Testis (tissue), 3 donors: ENCODE measurements around the gene SNX30. TPM values are rescaled to one million over a fixed set of nuclear protein-coding genes. Genes with fewer than 3 reads are reported as not detected.

Source experiments
- DNase-seq: peaks from one replicate; pipeline ENCODE4 v3.0.0-alpha.2; 2019
- H3K27ac ChIP-seq, 2 donors: fragments of 200-600 bp; sonication (generic); one replicate each; pipeline ENCODE4 v1.5.1; 2019
- H3K27me3 ChIP-seq: fragments of 200-600 bp; sonication (generic); one replicate; pipeline ENCODE4 v1.5.1; 2019
- H3K36me3 ChIP-seq: fragments of 200-600 bp; sonication (generic); one replicate; pipeline ENCODE4 v1.5.1; 2017; ENCODE audit warnings: low read depth; ENCODE audit errors: missing control alignments
- H3K4me1 ChIP-seq: fragments of 200-600 bp; sonication (generic); one replicate; pipeline ENCODE4 v1.5.1; 2019
- H3K4me3 ChIP-seq, 2 donors: fragments of 200-600 bp; sonication (generic); one replicate each; pipeline ENCODE4 v1.5.1; 2017 to 2019
- H3K9me3 ChIP-seq: fragments of 200-600 bp; sonication (generic); one replicate; pipeline ENCODE4 v1.5.1; 2017
- POLR2A ChIP-seq: fragments of 450-650 bp; IDR thresholded peaks from one replicate; pipeline ENCODE4 v1.6.1; 2017; ENCODE audit warnings: antibody characterized with exemption, mild to moderate bottlenecking, moderate library complexity
- WGBS, 2 donors: methylation state at CpG; one replicate each; pipeline ENCODE4 v1.1.5; 2018; 5-methylcytosine and 5-hydroxymethylcytosine counted together
- intact Hi-C: fragments of 100-400 bp; cut with DNase I; formaldehyde crosslinking; loops from one replicate; pipeline ENCODE4 v1.15.1; 2023; ENCODE audit warnings: low total_unique reads
- polyA plus RNA-seq: library from polyadenylated mRNA; stranded (reverse); fragments of 350-450 nt; fragmentation: Illumina TruSeq; extraction: RNeasy Lipid Tissue Mini Kit (QIAGEN cat#74804); gene quantifications from one replicate; pipeline ENCODE4 v1.2.3, GENCODE V29; 2014; ENCODE audit warnings: low read depth, low replicate concordance; ENCODE audit not compliant: insufficient read depth
- total RNA-seq, 2 donors: library from RNA; depleted of rRNA; stranded (reverse); fragments of >200 nt; gene quantifications; one replicate each; pipeline ENCODE4 v1.2.3, GENCODE V29; 2016
- TF ChIP-seq, protein P1 (sequence below), 3 experiments: fragments of 450-650 bp in 2 of 3; fragments of 200-600 bp in 1 of 3; sonication (generic) in 1 of 3; IDR thresholded peaks; one replicate each; pipeline ENCODE4 v1.5.1; 2016 to 2019; ENCODE audit warnings: antibody characterized with exemption in 3 of 3, mild to moderate bottlenecking in 2 of 3, moderate library complexity in 1 of 3

Gene SNX30
- total and polyA plus RNA-seq, 3 donors from 2014 or later: 26.3 to 34.2 (median 34.1) TPM

GRCh38 chr9:112712678-112713077 is 37.9 kb upstream of the SNX30 start:
- WGBS, 2 donors: 99 to 100% methylated on average over 3 of the region's 3 CpGs
- H3K36me3 ChIP-seq: no peaks in the 10 kb centered on the region
- TF ChIP-seq, protein P1, sequence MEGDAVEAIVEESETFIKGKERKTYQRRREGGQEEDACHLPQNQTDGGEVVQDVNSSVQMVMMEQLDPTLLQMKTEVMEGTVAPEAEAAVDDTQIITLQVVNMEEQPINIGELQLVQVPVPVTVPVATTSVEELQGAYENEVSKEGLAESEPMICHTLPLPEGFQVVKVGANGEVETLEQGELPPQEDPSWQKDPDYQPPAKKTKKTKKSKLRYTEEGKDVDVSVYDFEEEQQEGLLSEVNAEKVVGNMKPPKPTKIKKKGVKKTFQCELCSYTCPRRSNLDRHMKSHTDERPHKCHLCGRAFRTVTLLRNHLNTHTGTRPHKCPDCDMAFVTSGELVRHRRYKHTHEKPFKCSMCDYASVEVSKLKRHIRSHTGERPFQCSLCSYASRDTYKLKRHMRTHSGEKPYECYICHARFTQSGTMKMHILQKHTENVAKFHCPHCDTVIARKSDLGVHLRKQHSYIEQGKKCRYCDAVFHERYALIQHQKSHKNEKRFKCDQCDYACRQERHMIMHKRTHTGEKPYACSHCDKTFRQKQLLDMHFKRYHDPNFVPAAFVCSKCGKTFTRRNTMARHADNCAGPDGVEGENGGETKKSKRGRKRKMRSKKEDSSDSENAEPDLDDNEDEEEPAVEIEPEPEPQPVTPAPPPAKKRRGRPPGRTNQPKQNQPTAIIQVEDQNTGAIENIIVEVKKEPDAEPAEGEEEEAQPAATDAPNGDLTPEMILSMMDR (IDR thresholded peaks at IDR 0.05): no peak
- TF ChIP-seq POLR2A: no peak
- no peaks in the 10 kb centered on the region for H3K4me1 ChIP-seq
- no peak overlapping the region for H3K27ac ChIP-seq
- H3K27me3 ChIP-seq: no peaks in the 10 kb centered on the region
- no peak for DNase-seq
- no peak overlapping the region for H3K4me3 ChIP-seq
- intact Hi-C loops: no loop called here
- no peaks in the 10 kb centered on the region for H3K9me3 ChIP-seq

DNA sequence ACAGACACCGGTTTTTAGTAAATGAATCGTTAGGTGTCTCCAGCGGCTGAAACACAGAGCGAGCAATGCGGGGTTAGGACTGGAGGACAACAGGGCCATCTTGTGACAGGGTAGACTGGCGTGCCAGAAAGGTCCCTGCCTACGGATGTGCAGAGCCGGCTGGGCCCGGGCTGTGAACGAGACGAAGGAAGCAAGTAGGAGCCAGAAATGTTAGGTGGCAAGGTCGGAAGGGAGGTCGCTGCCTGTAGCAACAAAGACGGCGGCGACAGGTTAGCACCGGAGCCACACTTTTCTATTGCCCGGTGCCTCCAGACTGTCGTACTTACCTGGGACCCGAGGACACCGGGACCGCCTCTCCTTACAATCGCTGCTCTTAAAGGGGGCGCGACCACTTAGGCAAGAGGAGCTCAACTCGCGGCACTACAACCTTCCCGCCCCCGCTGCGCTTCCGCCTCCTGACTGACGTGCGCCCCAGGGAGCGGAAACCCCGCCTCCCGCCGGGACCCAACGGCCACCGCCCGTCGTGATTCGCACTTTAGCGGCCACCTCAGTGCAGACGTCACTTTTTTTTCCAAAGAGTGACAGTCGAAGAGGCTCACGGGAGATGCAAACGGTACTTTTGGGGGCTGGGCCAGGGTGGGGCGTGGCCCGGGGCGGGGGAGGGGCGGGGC is 32.8 kb upstream of the SNX30 start, which contains the start of gene INIP:
Gene INIP, minus strand, starts transcription at position 457 of the 671 bp plus-strand sequence. CDS start 1,632 bp downstream, outside the sequence.
- Histone ChIP-seq H3K9me3 (no peaks in the 10 kb centered on the region), H3K27me3 (no peaks in the 10 kb centered on the region), H3K36me3 (no peaks in the 10 kb centered on the region), H3K4me1 (no peaks in the 10 kb centered on the region), H3K4me3 (peak within 1 kb of the TSS; percentile 84 to 85), H3K27ac (peak within 1 kb of the TSS; percentile 82 to 91)
- intact Hi-C loops: no loop called here
- TF ChIP-seq POLR2A: peak; percentile 52
- TF ChIP-seq, protein P1 (IDR thresholded peaks at IDR 0.05): no peak
- DNase-seq: peak; percentile 97
- WGBS, 2 donors: 0 to 1% methylated on average over 33 to 50 of the region's 51 CpGs

DNA sequence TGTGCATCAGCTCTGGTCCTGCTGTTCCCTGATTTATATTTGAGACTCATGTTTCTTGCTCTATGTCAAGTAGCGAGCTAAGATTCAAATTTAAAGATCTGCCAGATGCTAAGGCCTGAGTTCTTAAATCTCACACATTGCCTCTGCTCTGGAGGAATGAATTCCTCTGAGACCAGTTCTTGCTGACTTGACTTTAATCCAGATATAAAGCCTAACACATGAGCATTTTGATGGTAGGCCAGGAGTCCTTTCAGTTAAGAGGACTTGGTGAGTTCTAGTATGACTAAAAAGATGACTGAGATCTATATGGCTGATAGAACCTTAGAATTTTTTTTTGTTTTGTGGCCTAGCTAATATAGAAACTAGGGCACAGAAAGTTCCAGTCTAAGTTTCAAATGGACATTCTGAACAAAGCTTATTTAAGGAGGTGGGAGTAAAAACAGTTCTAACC is 31.3 kb upstream of the SNX30 start:
- no peaks in the 10 kb centered on the region for H3K27me3 ChIP-seq
- no peak for TF ChIP-seq POLR2A
- TF ChIP-seq, protein P1 (IDR thresholded peaks at IDR 0.05): no peak
- no peaks in the 10 kb centered on the region for H3K36me3 ChIP-seq
- no peaks in the 10 kb centered on the region for H3K9me3 ChIP-seq
- intact Hi-C loops: no loop called here
- H3K27ac ChIP-seq: peak overlapping the region in 1 of 2 donors; percentile 91
- no peak for DNase-seq
- WGBS, 2 donors: 35 to 65% methylated on average over 1 of the region's 1 CpG
- H3K4me3 ChIP-seq: no peak overlapping the region
- no peaks in the 10 kb centered on the region for H3K4me1 ChIP-seq

DNA sequence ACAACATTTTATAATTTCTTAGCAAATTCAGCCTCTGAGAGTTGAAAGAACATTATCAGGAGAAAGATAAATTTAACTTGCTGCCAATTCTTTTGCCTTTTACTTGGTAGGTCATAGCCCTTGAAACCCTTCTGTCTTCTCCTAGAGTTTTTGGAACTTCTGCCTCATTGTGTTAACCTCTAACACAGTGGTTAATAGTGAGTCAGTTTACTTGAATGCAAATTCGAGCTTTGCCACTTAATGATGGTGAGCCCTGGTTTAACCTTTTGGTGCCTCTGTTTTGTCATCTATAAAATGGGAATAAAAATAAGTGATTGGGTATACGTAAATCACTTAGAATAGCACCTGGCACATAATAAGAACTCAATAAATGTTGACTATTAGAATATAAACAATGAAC is 30.9 kb upstream of the SNX30 start:
- Histone ChIP-seq H3K9me3 (no peaks in the 10 kb centered on the region), H3K4me3 (no peak overlapping the region), H3K36me3 (no peaks in the 10 kb centered on the region), H3K27me3 (no peaks in the 10 kb centered on the region), H3K4me1 (no peaks in the 10 kb centered on the region), H3K27ac (peak overlapping the region in 1 of 2 donors; percentile 91)
- intact Hi-C loops: no loop called here
- no peak for DNase-seq
- TF ChIP-seq, protein P1 (IDR thresholded peaks at IDR 0.05): no peak
- no peak for TF ChIP-seq POLR2A
- WGBS, 2 donors: 64 to 68% methylated on average over 2 of the region's 2 CpGs
